Measurements from ENCODE around the gene PPIL3. TPM values are rescaled to one million over a fixed set of nuclear protein-coding genes. Genes with fewer than 3 reads are reported as not detected.
A peak's percentile ranks its signal among the peaks of the same experiment; 100 is the strongest.

PPIL3 gene
- total RNA-seq, 3 donors from 2014 or later (not counting 1 experiment from before 2014, with no cell fraction given), result 30.0 to 39.9 (median 33.3) TPM

- H3K27ac Mint-ChIP-seq, result peak overlapping the region; percentile 92 to 99
- H3K4me3 Mint-ChIP-seq, result peak overlapping the region; percentile 93
- peaks cover 25% of the 10 kb centered on the region for H3K4me1 ChIP-seq (ENCODE audit: control insufficient read depth, insufficient read depth, low read length)
- peak overlapping the region; percentile 99 for H3K27ac ChIP-seq (ENCODE audit: low read length)
- peaks cover 48% of the 10 kb centered on the region for H3K36me3 Mint-ChIP-seq
- 0% methylated on average over 13 of the region's 13 CpGs for WGBS (ENCODE audit: insufficient coverage)
- H3K36me3 ChIP-seq (ENCODE audit: control insufficient read depth, insufficient read depth, low read length), result peaks cover 41% of the 10 kb centered on the region
- no peaks in the 10 kb centered on the region for H3K27me3 Mint-ChIP-seq (ENCODE audit: low read depth in 2 of 2)
- ATAC-seq, result peak; percentile 46 to 65 (median 49)
- peaks cover 60 to 67% of the 10 kb centered on the region in 2 donors for H3K4me1 Mint-ChIP-seq
- TF ChIP-seq, protein P1, sequence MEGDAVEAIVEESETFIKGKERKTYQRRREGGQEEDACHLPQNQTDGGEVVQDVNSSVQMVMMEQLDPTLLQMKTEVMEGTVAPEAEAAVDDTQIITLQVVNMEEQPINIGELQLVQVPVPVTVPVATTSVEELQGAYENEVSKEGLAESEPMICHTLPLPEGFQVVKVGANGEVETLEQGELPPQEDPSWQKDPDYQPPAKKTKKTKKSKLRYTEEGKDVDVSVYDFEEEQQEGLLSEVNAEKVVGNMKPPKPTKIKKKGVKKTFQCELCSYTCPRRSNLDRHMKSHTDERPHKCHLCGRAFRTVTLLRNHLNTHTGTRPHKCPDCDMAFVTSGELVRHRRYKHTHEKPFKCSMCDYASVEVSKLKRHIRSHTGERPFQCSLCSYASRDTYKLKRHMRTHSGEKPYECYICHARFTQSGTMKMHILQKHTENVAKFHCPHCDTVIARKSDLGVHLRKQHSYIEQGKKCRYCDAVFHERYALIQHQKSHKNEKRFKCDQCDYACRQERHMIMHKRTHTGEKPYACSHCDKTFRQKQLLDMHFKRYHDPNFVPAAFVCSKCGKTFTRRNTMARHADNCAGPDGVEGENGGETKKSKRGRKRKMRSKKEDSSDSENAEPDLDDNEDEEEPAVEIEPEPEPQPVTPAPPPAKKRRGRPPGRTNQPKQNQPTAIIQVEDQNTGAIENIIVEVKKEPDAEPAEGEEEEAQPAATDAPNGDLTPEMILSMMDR (IDR thresholded peaks at IDR 0.05), result no peak
- intact Hi-C loops (cut with micrococcal nuclease), result loop anchor here (1.0 to 5.0 kb wide), 3 partner anchors 27 to 400 kb away; partner anchors contain the start of genes CASP8, NIF3L1, PPIL3 and SGO2
- peak overlapping the region; percentile 95 for H3K4me3 ChIP-seq (ENCODE audit: low read length)
- no peaks in the 10 kb centered on the region for H3K9me3 ChIP-seq (ENCODE audit: control insufficient read depth, insufficient read depth, low read length)
- no peaks in the 10 kb centered on the region for H3K9me3 Mint-ChIP-seq
- DNase-seq, result peak; percentile 54 to 86
- H3K27me3 ChIP-seq (ENCODE audit: control insufficient read depth, insufficient read depth, low read length), result no peaks in the 10 kb centered on the region
Observed at GRCh38 chr2:200862532-200863000, 26.3 kb downstream of the PPIL3 start.

GRCh38 chr2:200861617-200862155, 27.2 kb downstream of the PPIL3 start:
- Histone ChIP-seq H3K4me1 (ENCODE audit: control insufficient read depth, insufficient read depth, low read length) (peaks cover 25% of the 10 kb centered on the region), H3K9me3 (ENCODE audit: control insufficient read depth, insufficient read depth, low read length) (no peaks in the 10 kb centered on the region), H3K4me3 (ENCODE audit: low read length) (peak overlapping the region; percentile 95), H3K27ac (ENCODE audit: low read length) (peak overlapping the region; percentile 99), H3K27me3 (ENCODE audit: control insufficient read depth, insufficient read depth, low read length) (no peaks in the 10 kb centered on the region), H3K36me3 (ENCODE audit: control insufficient read depth, insufficient read depth, low read length) (peaks cover 50% of the 10 kb centered on the region)
- 2% methylated on average over 4 of the region's 4 CpGs for WGBS (ENCODE audit: insufficient coverage)
- Mint-ChIP-seq H3K27ac (peak overlapping the region; percentile 92 to 99), H3K36me3 (peaks cover 57% of the 10 kb centered on the region), H3K4me1 (peaks cover 69 to 71% of the 10 kb centered on the region in 2 donors), H3K4me3 (peak overlapping the region; percentile 93), H3K9me3 (no peaks in the 10 kb centered on the region), H3K27me3 (ENCODE audit: low read depth in 2 of 2) (no peaks in the 10 kb centered on the region)
- DNase-seq (peak in 1 of 2 donors; percentile 14), ATAC-seq (no peak)
- intact Hi-C loops (cut with micrococcal nuclease), result loop anchor here (1.0 to 5.0 kb wide), 3 partner anchors 28 to 401 kb away; partner anchors contain the start of genes CASP8, NIF3L1, PPIL3 and SGO2
- TF ChIP-seq, protein P1 (IDR thresholded peaks at IDR 0.05), result no peak

DNA sequence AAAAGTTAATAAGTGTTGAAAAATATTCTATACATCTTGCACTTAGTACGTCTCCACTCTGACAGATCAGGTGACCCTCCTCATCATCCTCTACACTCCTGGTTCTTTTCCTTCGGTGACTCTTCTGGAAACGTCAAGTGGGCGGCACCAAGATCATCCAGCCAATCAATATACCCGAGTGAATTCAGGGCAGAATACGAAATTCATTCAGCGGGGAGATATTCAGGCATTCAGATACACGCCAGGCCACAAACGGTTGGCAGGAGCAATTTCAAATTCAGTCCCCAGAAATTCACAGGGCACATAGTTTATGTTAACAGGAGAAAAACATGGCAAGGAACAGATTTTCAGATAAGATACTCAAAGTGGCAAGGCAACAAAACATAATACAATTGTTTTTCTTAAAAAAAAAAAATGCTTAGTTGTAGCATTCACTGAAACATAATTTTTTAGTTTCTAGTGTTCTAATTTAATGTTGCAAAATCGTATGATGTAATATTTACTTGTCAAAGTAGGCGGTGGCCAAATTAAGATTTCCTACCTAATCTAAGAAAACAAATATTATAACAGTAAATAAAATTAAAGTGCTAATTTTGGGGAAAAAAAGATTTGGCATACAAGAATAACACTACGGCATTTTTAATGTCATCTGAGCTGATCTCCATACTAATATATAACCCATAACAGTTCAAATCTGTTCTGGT, 28.6 kb downstream of the PPIL3 start:
- peaks cover 22% of the 10 kb centered on the region for H3K4me1 ChIP-seq (ENCODE audit: control insufficient read depth, insufficient read depth, low read length)
- TF ChIP-seq, protein P1 (IDR thresholded peaks at IDR 0.05), result no peak
- intact Hi-C loops (cut with micrococcal nuclease), result loop anchor here (5.0 kb wide), 2 partner anchors 333 to 402 kb away; partner anchors contain the start of genes CASP8 and SGO2

More for the DNA sequence above, 28.6 kb downstream of the PPIL3 start:
- Mint-ChIP-seq H3K4me3 (peak overlapping the region; percentile 93), H3K27ac (peak overlapping the region; percentile 90 to 99), H3K9me3 (no peaks in the 10 kb centered on the region), H3K27me3 (ENCODE audit: low read depth in 2 of 2) (no peaks in the 10 kb centered on the region), H3K36me3 (peaks cover 61% of the 10 kb centered on the region), H3K4me1 (peaks cover 72 to 73% of the 10 kb centered on the region in 2 donors)
- no peak overlapping the region for H3K4me3 ChIP-seq (ENCODE audit: low read length)
- no peaks in the 10 kb centered on the region for H3K27me3 ChIP-seq (ENCODE audit: control insufficient read depth, insufficient read depth, low read length)
- ATAC-seq, result no peak
- no peaks in the 10 kb centered on the region for H3K9me3 ChIP-seq (ENCODE audit: control insufficient read depth, insufficient read depth, low read length)
- H3K36me3 ChIP-seq (ENCODE audit: control insufficient read depth, insufficient read depth, low read length), result peaks cover 63% of the 10 kb centered on the region
- DNase-seq, result peak in 1 of 2 donors; percentile 51
- peak overlapping the region; percentile 46 for H3K27ac ChIP-seq (ENCODE audit: low read length)
- 39% methylated on average over 9 of the region's 12 CpGs for WGBS (ENCODE audit: insufficient coverage)
